GM19452 (cell line): Measurements from ENCODE around the gene ELOB.

Experiments
- ATAC-seq: cut with Tn5 transposase; IDR thresholded peaks from one replicate; pipeline ENCODE4 v1.9.1; 2021; ENCODE audit not compliant: unreplicated experiment

Gene ELOB

GRCh38 chr16:2751577-2752034 is 25.5 kb downstream of the ELOB start:
- peak; percentile 31 for ATAC-seq

- no peak for ATAC-seq
These were observed 27.1 kb downstream of the ELOB start for GRCh38 chr16:2749936-2750335.

- no peak for ATAC-seq
These were observed 27.6 kb downstream of the ELOB start for GRCh38 chr16:2749476-2749875.

GRCh38 chr16:2748757-2749455 is 28.2 kb downstream of the ELOB start:
- no peak for ATAC-seq

GRCh38 chr16:2745961-2746360 is 31.1 kb downstream of the ELOB start:
- no peak for ATAC-seq

- no peak for ATAC-seq
These were observed 31.8 kb downstream of the ELOB start for GRCh38 chr16:2745116-2745890.

GRCh38 chr16:2744711-2745110 is 32.4 kb downstream of the ELOB start:
- no peak for ATAC-seq

GRCh38 chr16:2743007-2743810 is 33.9 kb downstream of the ELOB start:
- ATAC-seq, result no peak

- ATAC-seq, result no peak
These were observed 34.6 kb downstream of the ELOB start for GRCh38 chr16:2742323-2743006.

GRCh38 chr16:2741168-2741567 is 35.9 kb downstream of the ELOB start:
- no peak for ATAC-seq

- ATAC-seq, result no peak
These were observed 36.6 kb downstream of the ELOB start for GRCh38 chr16:2740476-2740875.

- no peak for ATAC-seq
These were observed 37.3 kb downstream of the ELOB start for GRCh38 chr16:2739625-2740430.

GRCh38 chr16:2738615-2739014 is 38.5 kb downstream of the ELOB start:
- no peak for ATAC-seq

GRCh38 chr16:2737895-2738418 is 39.1 kb downstream of the ELOB start:
- ATAC-seq, result no peak

- no peak for ATAC-seq
These were observed 39.9 kb downstream of the ELOB start for GRCh38 chr16:2737238-2737605.

- no peak for ATAC-seq
These were observed 40.4 kb downstream of the ELOB start for GRCh38 chr16:2736476-2737237.

- ATAC-seq, result no peak
These were observed 42.1 kb downstream of the ELOB start for GRCh38 chr16:2734844-2735515.

GRCh38 chr16:2728034-2728433 is 49.0 kb downstream of the ELOB start:
- ATAC-seq, result no peak

- ATAC-seq, result no peak
These were observed 50.2 kb downstream of the ELOB start for GRCh38 chr16:2726923-2727322.
